Activated naive CD4-positive, alpha-beta T cell treated with anti-CD3 and anti-CD28 coated beads, Interleukin-2, amount 50 U/mL, for 24 hours (primary cell): Measurements from ENCODE around the gene PLEKHM1.
"Not testable (repeated sequence)": the region's sequence is repeated elsewhere in the genome, so short reads cannot be mapped to it uniquely, and the experiment has no call there.

Source experiments
- H3K27ac Mint-ChIP-seq: one replicate; pipeline ENCODE4 v1.8.0; 2021; ENCODE audit warnings: mild to moderate bottlenecking, mixed read lengths
- H3K27me3 Mint-ChIP-seq: one replicate; pipeline ENCODE4 v1.8.0; 2021; ENCODE audit warnings: mixed read lengths
- H3K36me3 Mint-ChIP-seq: one replicate; pipeline ENCODE4 v1.8.0; 2021; ENCODE audit warnings: mixed read lengths
- H3K4me1 Mint-ChIP-seq: one replicate; pipeline ENCODE4 v1.8.0; 2021; ENCODE audit warnings: mixed read lengths
- H3K4me3 Mint-ChIP-seq: one replicate; pipeline ENCODE4 v1.8.0; 2021; ENCODE audit warnings: mild to moderate bottlenecking, mixed read lengths
- H3K9me3 Mint-ChIP-seq: one replicate; pipeline ENCODE4 v1.8.0; 2021; ENCODE audit warnings: mixed read lengths

The PLEKHM1 gene

GRCh38 chr17:45447650-45448049, 42.9 kb downstream of the PLEKHM1 start:
- not testable (repeated sequence) for H3K4me1 Mint-ChIP-seq, H3K27me3 Mint-ChIP-seq, H3K36me3 Mint-ChIP-seq, H3K27ac Mint-ChIP-seq, H3K9me3 Mint-ChIP-seq, H3K4me3 Mint-ChIP-seq

GRCh38 chr17:45446872-45447625, 43.5 kb downstream of the PLEKHM1 start:
- H3K9me3 Mint-ChIP-seq, H3K4me1 Mint-ChIP-seq, H3K4me3 Mint-ChIP-seq, H3K27ac Mint-ChIP-seq, H3K27me3 Mint-ChIP-seq, H3K36me3 Mint-ChIP-seq: not testable (repeated sequence)

DNA sequence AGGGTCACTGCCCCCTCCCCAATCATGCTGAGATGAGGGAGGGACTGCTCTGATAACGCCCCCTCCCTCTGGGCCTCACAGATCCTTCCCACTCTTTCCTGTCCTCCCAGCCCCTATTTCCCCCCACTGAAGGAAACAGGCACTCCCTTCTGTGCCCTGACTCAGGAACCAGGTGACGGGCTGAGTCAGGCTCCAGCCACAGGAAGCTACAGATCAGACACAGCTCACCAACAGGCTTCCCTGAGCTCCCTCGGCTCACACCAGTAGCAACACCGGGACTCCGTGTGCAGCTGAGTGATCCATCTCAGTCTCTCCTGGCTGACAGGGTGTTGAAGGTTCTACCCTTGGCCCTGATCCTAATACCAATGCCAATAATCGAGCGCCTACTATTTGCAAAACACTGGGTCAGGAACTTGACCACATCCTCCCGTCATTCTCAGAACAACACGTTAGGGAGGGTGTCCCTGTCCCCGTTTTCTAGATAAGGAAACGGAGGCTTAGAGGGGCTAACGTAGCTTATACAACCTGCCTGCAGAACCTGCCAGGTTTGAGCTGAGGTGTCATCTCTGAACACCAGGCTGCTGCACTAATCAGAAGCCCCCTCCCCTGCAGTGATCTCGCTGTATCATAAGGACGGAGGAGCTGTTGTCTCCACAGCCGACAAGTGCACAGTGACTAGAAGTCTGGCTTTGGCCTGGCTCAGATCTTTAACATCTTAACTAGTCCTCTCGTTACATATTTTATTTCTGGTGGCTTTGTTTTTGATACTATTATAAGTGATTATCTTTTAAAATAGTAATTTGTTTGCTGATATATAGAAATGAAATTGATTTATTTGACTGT, 44.4 kb downstream of the PLEKHM1 start:
- not testable (repeated sequence) for H3K9me3 Mint-ChIP-seq, H3K4me3 Mint-ChIP-seq, H3K27me3 Mint-ChIP-seq, H3K36me3 Mint-ChIP-seq
- H3K4me1 Mint-ChIP-seq = peaks cover 12% of the 10 kb centered on the region
- H3K27ac Mint-ChIP-seq = peak overlapping the region; percentile 53

DNA sequence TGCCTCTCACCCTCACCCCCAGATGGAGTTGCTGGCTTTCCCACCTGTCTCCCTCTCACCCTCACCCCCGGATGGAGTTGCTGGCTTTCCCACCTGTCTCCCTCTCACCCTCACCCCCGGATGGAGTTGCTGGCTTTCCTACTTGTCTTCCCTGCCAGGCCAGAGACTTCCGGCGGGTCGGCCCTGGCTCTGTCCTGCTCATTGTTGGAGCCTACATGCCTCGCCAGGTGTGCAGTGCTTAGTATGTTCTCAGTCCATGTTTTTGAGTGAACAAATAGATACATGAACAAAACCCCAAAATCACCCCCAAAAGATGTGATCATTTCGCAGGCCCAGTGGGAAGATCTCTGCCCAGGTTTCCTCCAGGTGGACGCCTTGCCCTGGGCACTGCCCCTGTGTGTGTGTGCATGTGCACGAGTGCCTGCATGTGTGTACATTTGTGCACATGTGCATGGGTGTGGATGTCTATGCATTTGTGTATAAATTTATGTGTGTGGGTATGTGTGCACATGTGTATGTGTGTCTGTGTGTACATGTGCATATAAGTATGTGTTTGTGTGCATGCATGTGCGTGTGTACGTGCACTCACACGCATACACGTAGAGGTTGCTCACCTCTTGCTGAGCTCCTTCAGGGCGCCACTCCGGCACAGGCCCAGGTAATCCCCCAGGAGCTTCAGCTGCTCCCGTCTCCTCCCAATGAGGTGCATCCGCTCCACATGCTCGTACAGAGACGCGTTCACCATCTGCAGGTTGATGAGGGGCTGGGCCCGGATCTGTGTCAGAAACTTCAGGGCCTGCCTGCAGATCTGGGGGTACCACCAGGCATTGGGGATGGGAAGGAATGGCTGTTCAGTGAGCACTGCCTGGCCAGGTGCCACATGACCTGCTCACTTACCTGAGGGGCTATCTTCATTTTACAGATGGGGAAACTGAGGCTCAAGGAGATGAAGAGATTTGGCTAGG, 45.4 kb downstream of the PLEKHM1 start:
- H3K27me3 Mint-ChIP-seq, H3K27ac Mint-ChIP-seq, H3K9me3 Mint-ChIP-seq, H3K4me3 Mint-ChIP-seq, H3K36me3 Mint-ChIP-seq: not testable (repeated sequence)
- peaks cover 21% of the 10 kb centered on the region for H3K4me1 Mint-ChIP-seq

- not testable (repeated sequence) for H3K36me3 Mint-ChIP-seq, H3K27ac Mint-ChIP-seq, H3K9me3 Mint-ChIP-seq, H3K4me3 Mint-ChIP-seq, H3K27me3 Mint-ChIP-seq
- peaks cover 21% of the 10 kb centered on the region for H3K4me1 Mint-ChIP-seq
Observed at GRCh38 chr17:45444301-45444700, 46.2 kb downstream of the PLEKHM1 start.

DNA sequence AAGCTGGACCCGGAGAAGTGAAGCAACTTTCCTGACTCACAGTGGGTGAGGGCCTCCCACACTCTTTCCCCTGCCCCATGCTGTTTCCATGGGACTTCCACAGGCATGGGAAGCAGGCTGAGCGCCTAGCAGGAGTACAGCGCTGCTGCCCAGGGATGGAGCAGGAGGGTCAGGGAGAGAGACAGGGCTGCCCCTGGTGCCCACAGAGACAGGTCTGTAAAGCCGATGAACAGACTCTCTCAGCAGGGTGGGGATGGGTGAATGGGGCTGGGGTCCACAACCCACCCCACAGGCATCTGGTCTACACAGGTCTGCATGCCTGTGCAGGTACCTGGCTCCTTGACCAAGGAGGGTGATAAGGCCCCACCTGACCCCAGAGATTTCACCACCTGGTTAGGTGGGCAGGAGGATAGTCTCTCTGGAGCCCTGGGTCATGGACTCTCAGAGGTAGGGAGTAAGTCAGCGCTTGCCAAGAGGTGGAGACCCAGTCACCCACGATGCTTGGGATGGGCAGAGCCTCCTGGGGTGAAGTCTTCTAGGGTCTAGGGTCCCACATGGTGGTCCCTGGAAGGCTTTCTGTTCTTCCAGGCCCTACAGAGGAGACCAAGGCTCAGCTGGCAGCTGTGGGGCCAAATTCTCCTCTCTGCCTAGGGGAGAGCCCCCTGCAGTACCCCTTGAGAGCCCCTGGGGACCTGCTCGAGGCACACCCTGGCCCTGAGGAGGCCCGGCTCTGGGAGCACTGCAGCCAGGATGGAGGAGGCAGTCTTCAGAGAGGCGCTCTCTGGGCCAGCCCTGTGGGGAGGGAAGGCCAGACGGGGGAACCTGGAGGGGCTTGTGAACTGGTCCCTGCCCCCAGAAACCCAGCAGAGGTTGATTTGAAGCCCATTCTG, 46.9 kb downstream of the PLEKHM1 start:
- H3K4me1 Mint-ChIP-seq = peaks cover 21% of the 10 kb centered on the region
- not testable (repeated sequence) for H3K27me3 Mint-ChIP-seq, H3K36me3 Mint-ChIP-seq, H3K9me3 Mint-ChIP-seq, H3K4me3 Mint-ChIP-seq, H3K27ac Mint-ChIP-seq

GRCh38 chr17:45441526-45442310, 48.8 kb downstream of the PLEKHM1 start:
- H3K4me3 Mint-ChIP-seq = no peak overlapping the region
- no peak overlapping the region for H3K27ac Mint-ChIP-seq
- H3K36me3 Mint-ChIP-seq = peaks cover 2% of the 10 kb centered on the region
- peaks cover 21% of the 10 kb centered on the region for H3K4me1 Mint-ChIP-seq
- H3K27me3 Mint-ChIP-seq = no peaks in the 10 kb centered on the region
- no peaks in the 10 kb centered on the region for H3K9me3 Mint-ChIP-seq

DNA sequence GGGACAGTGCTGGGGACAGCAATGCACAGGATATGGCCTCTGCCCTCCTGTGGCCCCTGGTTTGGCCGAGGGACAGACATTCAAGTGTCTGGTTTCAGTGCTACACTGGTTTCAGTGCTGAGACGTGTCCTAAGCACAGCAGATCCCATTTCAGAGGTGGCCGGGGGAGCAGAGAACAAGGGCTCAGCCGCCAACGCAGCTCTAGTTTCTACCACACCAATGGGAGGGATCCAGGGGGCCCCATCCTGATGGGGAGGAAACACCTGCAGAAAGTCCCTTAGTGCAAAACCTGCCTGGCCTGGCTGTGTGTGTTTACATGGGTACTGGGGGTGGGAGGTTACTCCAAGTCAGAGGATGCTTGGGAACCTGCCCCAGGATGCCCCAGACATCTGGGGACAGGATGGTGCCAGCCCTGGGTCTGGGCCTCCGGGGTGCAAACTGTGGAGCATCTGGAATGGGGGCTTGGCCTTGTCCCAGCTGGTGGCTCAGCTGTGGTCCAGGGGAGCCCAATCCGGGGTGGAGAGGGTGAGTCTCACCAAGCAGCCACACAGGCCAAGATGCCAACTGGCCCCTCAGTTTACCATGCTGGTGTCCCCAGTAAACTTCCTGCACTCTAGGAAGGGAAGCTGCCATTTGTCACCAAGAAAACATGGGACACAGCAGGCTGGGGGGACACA, 49.5 kb downstream of the PLEKHM1 start:
- H3K4me3 Mint-ChIP-seq, H3K9me3 Mint-ChIP-seq, H3K36me3 Mint-ChIP-seq, H3K27ac Mint-ChIP-seq, H3K27me3 Mint-ChIP-seq: not testable (repeated sequence)
- peaks cover 17% of the 10 kb centered on the region for H3K4me1 Mint-ChIP-seq

DNA sequence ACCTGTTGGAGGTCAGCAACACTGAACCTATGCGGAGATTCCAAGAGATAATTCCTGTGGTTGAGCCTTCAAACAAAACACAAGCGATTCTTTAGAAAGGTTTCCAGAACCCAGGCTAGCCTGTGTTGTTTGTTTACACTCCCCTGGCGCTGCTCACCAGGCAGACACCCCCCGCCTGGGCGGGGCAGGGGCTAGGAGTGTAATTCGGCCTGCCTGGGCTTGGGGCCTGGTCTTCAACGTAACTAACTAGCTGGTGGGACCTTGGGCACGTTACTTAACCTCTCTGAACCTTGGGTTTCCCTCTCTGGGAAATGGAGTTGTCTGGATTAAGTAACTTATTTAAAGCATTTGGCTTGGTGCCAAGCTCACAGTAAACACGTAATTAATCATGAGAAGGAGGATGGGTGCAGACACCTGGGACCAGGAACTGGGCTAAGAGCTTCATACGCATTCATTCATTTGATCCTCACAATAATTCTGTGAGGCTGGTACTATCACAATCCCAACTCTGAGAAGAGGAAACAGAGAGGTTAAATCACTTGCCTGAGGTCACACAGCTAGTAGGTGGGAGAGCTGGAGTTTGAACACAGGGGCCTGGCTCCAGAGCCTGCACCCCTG, 50.3 kb downstream of the PLEKHM1 start:
- no peaks in the 10 kb centered on the region for H3K9me3 Mint-ChIP-seq
- H3K4me1 Mint-ChIP-seq = peaks cover 15% of the 10 kb centered on the region
- H3K4me3 Mint-ChIP-seq = no peak overlapping the region
- H3K27me3 Mint-ChIP-seq = no peaks in the 10 kb centered on the region
- H3K36me3 Mint-ChIP-seq = peaks cover 2% of the 10 kb centered on the region
- H3K27ac Mint-ChIP-seq = peak overlapping the region; percentile 47

DNA sequence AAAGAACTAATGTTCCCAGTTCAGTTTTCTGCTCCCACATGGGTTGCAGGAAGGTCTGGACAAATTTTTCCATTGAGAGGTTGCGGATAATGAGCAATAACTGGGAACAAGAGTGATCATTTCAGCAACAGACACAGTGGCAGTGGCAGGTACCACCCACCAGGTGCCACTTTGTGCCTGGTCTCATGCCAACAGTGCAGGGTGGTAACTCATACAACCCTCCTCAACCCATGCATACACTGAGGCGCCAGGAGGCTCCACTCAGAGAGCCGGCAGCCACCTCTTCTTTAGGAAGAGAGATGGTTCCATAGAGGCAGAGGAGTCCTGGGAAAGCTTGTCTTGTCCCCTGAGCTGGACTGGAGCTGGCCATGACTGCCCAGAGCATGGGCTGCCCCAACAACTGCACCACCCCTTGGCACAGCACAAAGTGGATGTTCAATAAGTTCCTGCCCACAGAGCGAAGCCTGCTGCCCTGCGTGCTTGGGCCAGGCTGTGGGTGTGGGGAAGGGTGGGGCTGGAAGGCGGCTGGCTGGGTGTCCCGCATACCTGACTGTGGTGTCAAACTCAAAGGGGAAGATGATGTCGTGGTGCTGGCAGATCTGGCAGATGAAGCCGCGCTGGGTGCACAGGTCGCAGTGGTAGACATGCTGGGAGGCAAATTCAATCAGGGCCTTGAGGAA, 51.5 kb downstream of the PLEKHM1 start:
- no peaks in the 10 kb centered on the region for H3K27me3 Mint-ChIP-seq
- no peaks in the 10 kb centered on the region for H3K9me3 Mint-ChIP-seq
- H3K4me1 Mint-ChIP-seq = peaks cover 15% of the 10 kb centered on the region
- H3K36me3 Mint-ChIP-seq = peaks cover 2% of the 10 kb centered on the region
- H3K4me3 Mint-ChIP-seq = no peak overlapping the region
- H3K27ac Mint-ChIP-seq = no peak overlapping the region

GRCh38 chr17:45437465-45438283, 52.8 kb downstream of the PLEKHM1 start:
- Mint-ChIP-seq H3K27me3 (no peaks in the 10 kb centered on the region), H3K4me1 (peaks cover 15% of the 10 kb centered on the region), H3K4me3 (no peak overlapping the region), H3K36me3 (peaks cover 2% of the 10 kb centered on the region), H3K9me3 (no peaks in the 10 kb centered on the region), H3K27ac (no peak overlapping the region)

DNA sequence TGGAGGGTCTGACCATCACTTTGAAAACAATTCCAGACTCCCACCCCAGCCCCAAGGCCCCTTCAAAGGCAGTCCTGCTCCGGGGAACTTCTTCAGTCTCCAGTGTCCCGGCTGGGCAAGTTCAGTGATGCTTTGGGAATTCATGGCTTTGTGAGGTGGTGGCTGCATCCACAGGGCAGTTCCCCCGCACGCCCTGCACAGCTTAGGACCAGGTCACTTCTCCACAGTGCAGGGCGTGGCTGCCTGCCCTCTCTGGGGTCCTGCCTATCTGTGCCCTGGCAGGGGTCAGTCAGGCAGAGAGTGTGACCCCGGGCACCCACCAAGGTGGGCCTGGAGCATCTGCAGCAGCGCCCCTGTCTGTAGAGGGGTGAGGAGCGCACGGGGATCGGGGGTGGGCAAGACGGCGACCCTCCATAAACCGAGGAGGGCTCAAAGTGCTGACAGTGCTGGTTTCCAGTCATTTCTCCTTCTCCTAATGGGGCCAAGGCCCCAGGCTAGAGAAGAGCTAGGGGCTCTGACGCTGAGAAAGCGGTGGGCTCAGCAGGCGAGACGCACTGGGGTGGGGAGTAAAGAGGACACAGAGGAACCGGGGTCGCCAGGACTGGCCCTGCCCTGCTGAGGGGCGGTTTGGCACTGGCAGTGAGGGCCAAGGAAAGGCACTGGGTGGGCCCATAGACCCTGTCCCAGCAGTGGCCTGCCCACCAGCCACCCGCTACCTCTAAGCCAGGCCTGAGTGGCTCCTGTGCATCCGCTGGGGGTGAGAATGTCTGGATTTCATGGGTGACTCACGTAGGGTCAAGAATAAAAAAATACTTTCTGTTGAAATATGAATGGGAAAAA, 53.7 kb downstream of the PLEKHM1 start:
- Mint-ChIP-seq H3K36me3 (peaks cover 2% of the 10 kb centered on the region), H3K4me3 (no peak overlapping the region), H3K27ac (no peak overlapping the region), H3K27me3 (no peaks in the 10 kb centered on the region), H3K4me1 (peaks cover 15% of the 10 kb centered on the region), H3K9me3 (no peaks in the 10 kb centered on the region)
